H1 (cell line): ENCODE data around the gene CCDC63.

Experiments
- ATF3 ChIP-seq: IDR thresholded peaks from 2 replicates; pipeline ENCODE4 v1.6.1; 2011; ENCODE audit warnings: low read depth, mild to moderate bottlenecking, low read length; ENCODE audit not compliant: insufficient read depth
- CEBPB ChIP-seq: IDR thresholded peaks from 2 replicates; pipeline ENCODE4 v1.6.1; 2012; ENCODE audit warnings: low read depth, low read length
- CTCF ChIP-seq, 3 experiments: IDR thresholded peaks; 1 replicate in 2 of 3; 2 replicates in 1 of 3; pipeline versions ENCODE4 v1.5.1 to v1.6.1; 2011; ENCODE audit warnings: low read length in 3 of 3, mild to moderate bottlenecking in 3 of 3, inconsistent platforms in 2 of 3, low read depth in 1 of 3, moderate library complexity in 1 of 3; ENCODE audit not compliant: insufficient read depth in 1 of 3; ENCODE audit errors: control extremely low read depth in 1 of 3
- JUND ChIP-seq: IDR thresholded peaks from 2 replicates; pipeline ENCODE4 v1.6.1; 2011; ENCODE audit warnings: mild to moderate bottlenecking, improper control_type of control experiment, low read length
- MAX ChIP-seq: IDR thresholded peaks from 2 replicates; pipeline ENCODE4 v1.6.1; 2012; ENCODE audit warnings: inconsistent platforms
- POLR2A ChIP-seq, 2 experiments: IDR thresholded peaks; 1 replicate in 1 of 2; 2 replicates in 1 of 2; pipeline ENCODE4 v1.6.1; 2011; ENCODE audit warnings: low read depth in 2 of 2, low read length in 2 of 2, mild to moderate bottlenecking in 2 of 2; ENCODE audit errors: control extremely low read depth in 1 of 2
- POLR2AphosphoS5 ChIP-seq: IDR thresholded peaks from 2 replicates; pipeline ENCODE4 v1.6.1; 2011; ENCODE audit warnings: low read depth, low read length
- TF ChIP-seq, protein P1 (sequence below): IDR thresholded peaks from 2 replicates; pipeline ENCODE4 v1.6.1; 2011; ENCODE audit warnings: low read length, improper control_type of control experiment

DNA sequence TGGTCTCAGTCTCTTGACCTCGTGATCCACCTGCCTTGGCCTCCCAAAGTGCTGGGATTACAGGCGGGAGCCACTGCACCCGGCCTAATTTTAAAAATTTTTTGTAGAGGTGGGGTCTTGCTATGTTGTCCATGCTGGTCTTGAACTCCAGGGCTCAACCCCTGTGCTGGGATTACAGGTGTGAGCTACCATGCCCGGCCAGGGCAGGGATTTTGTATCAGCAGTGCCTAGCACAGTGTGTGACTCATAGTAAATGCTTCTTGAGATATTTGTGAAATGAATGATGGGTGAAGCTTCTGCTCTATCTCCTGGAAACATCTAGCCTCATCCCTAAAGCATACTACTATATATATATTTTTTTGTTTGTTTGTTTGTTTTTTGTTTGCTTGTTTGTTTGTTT lies 36.5 kb downstream of the CCDC63 start:
- TF ChIP-seq POLR2AphosphoS5 (no peak), CTCF (IDR thresholded peaks at IDR 0.05; ENCODE audit: control extremely low read depth in 1 of 3, insufficient read depth in 1 of 3, low read depth in 1 of 3, low read length in 3 of 3) (no peak), ATF3 (no peak), MAX (no peak), JUND (no peak), POLR2A (IDR thresholded peaks at IDR 0.05; ENCODE audit: control extremely low read depth in 1 of 2, low read depth in 2 of 2, low read length in 2 of 2) (no peak), CEBPB (no peak)
- TF ChIP-seq, protein P1, sequence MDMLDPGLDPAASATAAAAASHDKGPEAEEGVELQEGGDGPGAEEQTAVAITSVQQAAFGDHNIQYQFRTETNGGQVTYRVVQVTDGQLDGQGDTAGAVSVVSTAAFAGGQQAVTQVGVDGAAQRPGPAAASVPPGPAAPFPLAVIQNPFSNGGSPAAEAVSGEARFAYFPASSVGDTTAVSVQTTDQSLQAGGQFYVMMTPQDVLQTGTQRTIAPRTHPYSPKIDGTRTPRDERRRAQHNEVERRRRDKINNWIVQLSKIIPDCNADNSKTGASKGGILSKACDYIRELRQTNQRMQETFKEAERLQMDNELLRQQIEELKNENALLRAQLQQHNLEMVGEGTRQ = no peak
